Activated B cell treated with CpG ODN at 0.5 μM for 24 hours (primary cell): ENCODE data around the gene CLK4. TPM values are rescaled to one million over a fixed set of nuclear protein-coding genes. Genes with fewer than 3 reads are reported as not detected.

Source experiments
- ATAC-seq: fragments of 200-7000 bp; cut with Tn5 transposase; one replicate; pipeline ENCODE4 v1.10.0; 2021; ENCODE audit warnings: low read depth, mild to moderate bottlenecking, moderate library complexity
- CTCF ChIA-PET: fragments of 350-600 bp; sonication (Branson Sonifier 250); formaldehyde crosslinking; loops from one replicate; lab custom pipeline; 2021; ENCODE audit warnings: antibody characterized with exemption; lab: Charles Lee
- POLR2A ChIA-PET: fragments of 350-600 bp; sonication (Branson Sonifier 250); formaldehyde crosslinking; loops from one replicate; lab custom pipeline; 2021; ENCODE audit warnings: antibody characterized with exemption; lab: Charles Lee
- DNase-seq: peaks from one replicate; pipeline ENCODE4 v3.0.0; 2022
- H3K27ac Mint-ChIP-seq: one replicate; pipeline ENCODE4 v1.8.0; 2020; ENCODE audit warnings: mixed read lengths
- H3K27me3 Mint-ChIP-seq: one replicate; pipeline ENCODE4 v1.8.0; 2021; ENCODE audit warnings: mixed read lengths
- H3K36me3 Mint-ChIP-seq: one replicate; pipeline ENCODE4 v1.8.0; 2021; ENCODE audit warnings: low read depth, mixed read lengths
- H3K4me1 Mint-ChIP-seq: one replicate; pipeline ENCODE4 v1.8.0; 2021; ENCODE audit warnings: mixed read lengths
- H3K4me3 Mint-ChIP-seq: one replicate; pipeline ENCODE4 v1.8.0; 2020; ENCODE audit warnings: mild to moderate bottlenecking, mixed read lengths
- H3K9me3 Mint-ChIP-seq: one replicate; pipeline ENCODE4 v1.8.0; 2020; ENCODE audit warnings: mixed read lengths
- intact Hi-C: fragments of 100-400 bp; cut with micrococcal nuclease; formaldehyde crosslinking; loops from one replicate; pipeline ENCODE4 v1.15.1; 2024
- total RNA-seq: library from RNA; stranded (reverse); gene quantifications from 2 replicates; pipeline ENCODE4 v1.2.3, GENCODE V29; 2022
- TF ChIP-seq, protein P1 (sequence below): fragments of 200-600 bp; IDR thresholded peaks from one replicate; pipeline ENCODE4 v1.8.0; 2022; ENCODE audit warnings: antibody characterized with exemption, mild to moderate bottlenecking

The CLK4 gene
- total RNA-seq, 1 donor from 2014 or later = 65.3 TPM

DNA sequence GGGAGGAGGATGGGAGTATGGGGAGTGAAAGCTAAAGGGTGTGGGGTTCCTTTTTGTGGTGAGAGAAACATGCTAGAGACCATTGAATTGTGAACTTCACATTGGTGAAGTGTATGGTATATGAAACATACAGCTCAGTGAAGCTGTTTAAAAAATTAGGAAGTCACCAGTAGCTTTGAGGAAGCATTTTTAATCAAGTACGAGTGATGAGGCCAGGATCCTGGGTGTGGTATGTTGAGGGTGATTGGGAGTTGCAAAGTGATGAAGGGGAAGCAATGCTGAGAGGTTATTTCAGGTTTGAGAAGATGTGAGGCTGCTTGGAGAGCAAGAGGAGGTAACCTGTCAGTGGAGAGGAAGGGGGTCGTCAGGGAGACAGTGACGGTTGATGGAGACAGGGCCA lies 22.7 kb upstream of the CLK4 start:
- CTCF ChIA-PET = no interaction called here

DNA sequence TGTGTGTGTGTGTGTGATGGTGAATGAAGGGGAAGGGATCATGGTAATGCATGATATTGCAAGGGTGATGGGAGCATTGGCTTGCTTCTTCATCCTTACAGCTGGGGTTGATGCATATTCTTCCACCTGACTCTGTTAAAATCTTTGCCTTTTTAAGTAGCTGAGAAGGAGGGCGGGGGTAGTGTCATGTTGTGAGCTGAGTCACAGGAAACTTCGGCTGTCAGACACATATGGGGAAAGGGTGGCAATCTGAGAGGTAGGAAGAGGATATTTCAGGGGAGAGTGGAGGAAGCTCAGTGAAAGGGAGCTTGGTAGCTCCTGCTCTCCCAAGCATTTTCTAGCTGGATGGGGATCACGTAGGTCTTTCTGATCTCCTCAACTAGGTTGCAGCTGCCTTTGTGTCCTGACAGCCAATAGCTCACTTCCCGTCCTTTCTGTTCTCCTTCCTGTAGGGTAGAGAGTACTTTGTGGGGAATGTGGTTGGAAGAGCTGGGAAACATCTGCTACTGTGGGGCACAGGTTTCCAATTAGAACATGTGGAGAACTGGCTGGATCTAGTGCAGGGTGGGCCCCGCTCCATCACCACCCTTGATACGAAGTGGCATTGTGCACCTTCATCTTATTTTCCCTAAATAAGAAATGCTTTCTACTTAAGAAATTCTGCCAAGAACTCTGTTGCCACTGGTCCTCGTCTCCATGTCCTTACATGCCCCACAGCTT lies 18.1 kb upstream of the CLK4 start:
- Mint-ChIP-seq H3K4me3 (no peak overlapping the region), H3K27me3 (no peaks in the 10 kb centered on the region), H3K9me3 (peaks cover 3% of the 10 kb centered on the region), H3K27ac (no peak overlapping the region), H3K4me1 (no peaks in the 10 kb centered on the region), H3K36me3 (no peaks in the 10 kb centered on the region)
- TF ChIP-seq, protein P1, sequence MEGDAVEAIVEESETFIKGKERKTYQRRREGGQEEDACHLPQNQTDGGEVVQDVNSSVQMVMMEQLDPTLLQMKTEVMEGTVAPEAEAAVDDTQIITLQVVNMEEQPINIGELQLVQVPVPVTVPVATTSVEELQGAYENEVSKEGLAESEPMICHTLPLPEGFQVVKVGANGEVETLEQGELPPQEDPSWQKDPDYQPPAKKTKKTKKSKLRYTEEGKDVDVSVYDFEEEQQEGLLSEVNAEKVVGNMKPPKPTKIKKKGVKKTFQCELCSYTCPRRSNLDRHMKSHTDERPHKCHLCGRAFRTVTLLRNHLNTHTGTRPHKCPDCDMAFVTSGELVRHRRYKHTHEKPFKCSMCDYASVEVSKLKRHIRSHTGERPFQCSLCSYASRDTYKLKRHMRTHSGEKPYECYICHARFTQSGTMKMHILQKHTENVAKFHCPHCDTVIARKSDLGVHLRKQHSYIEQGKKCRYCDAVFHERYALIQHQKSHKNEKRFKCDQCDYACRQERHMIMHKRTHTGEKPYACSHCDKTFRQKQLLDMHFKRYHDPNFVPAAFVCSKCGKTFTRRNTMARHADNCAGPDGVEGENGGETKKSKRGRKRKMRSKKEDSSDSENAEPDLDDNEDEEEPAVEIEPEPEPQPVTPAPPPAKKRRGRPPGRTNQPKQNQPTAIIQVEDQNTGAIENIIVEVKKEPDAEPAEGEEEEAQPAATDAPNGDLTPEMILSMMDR = no peak
- intact Hi-C loops = no loop called here
- DNase-seq = no peak
- ChIA-PET POLR2A (no interaction called here), CTCF (no interaction called here)
- ATAC-seq = no peak

More for the DNA sequence above, 22.7 kb upstream of the CLK4 start:
- Mint-ChIP-seq H3K9me3 (peaks cover 3% of the 10 kb centered on the region), H3K4me1 (no peaks in the 10 kb centered on the region), H3K27ac (no peak overlapping the region), H3K36me3 (no peaks in the 10 kb centered on the region), H3K4me3 (no peak overlapping the region), H3K27me3 (peaks cover 2% of the 10 kb centered on the region)
- intact Hi-C loops = no loop called here
- ATAC-seq (no peak), DNase-seq (no peak)
- TF ChIP-seq, protein P1 = no peak
- POLR2A ChIA-PET = no interaction called here

DNA sequence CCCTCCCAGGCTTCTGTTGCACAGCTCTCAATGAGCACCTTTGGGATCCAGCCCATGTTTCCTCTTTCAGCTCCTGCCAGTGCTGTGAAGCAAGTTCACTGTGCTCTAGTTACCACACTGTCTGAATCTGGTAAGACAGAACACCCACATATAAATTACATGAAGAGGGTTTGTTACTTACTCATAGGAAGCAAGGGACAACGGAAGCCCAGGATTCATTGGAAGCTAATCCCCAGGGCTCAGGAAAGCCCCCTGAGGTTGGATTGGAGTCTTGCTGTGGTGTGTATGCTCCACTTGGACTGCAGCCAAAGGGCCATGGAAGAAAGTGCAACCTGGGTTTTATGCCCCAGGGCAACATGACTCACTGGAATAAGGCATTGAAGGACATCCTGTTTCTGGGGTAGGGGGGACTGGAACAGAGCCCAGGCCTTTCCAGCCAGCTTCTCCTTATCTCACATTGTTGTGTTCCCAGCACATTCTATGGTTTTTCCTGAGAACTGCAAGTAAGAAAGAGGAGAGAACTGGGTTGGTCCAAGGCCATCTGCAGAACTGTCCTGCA lies 15.6 kb upstream of the CLK4 start:
- H3K36me3 Mint-ChIP-seq = no peaks in the 10 kb centered on the region
- intact Hi-C loops = no loop called here
- ChIA-PET POLR2A (no interaction called here), CTCF (no interaction called here)
- no peak overlapping the region for H3K27ac Mint-ChIP-seq
- H3K4me1 Mint-ChIP-seq = peaks cover 6% of the 10 kb centered on the region
- H3K4me3 Mint-ChIP-seq = no peak overlapping the region
- TF ChIP-seq, protein P1 = no peak
- no peaks in the 10 kb centered on the region for H3K9me3 Mint-ChIP-seq
- ATAC-seq (no peak), DNase-seq (no peak)
- H3K27me3 Mint-ChIP-seq = no peaks in the 10 kb centered on the region

DNA sequence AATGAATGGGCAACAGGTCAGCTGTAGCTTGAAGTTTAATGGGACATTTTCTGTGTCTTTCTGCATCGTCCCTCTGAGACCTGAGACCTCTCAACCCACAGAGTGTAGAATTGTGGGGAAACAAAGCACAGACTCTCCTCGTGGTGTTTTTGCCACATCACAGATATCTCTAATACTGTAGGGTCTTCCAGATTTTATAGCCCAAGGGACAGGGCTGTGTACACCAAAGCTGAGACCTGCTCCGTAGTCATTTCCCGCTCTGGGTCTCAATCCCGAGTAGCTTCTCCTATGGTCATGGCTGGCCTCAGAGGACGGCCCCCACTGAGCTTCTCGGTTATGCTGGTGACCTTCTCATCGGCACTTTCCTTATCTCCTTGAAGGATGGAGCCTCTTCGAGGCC lies 14.9 kb upstream of the CLK4 start:
- no peaks in the 10 kb centered on the region for H3K9me3 Mint-ChIP-seq
- no peak overlapping the region for H3K4me3 Mint-ChIP-seq
- peaks cover 11% of the 10 kb centered on the region for H3K4me1 Mint-ChIP-seq
- H3K36me3 Mint-ChIP-seq = no peaks in the 10 kb centered on the region
- CTCF ChIA-PET = no interaction called here
- DNase-seq = no peak
- intact Hi-C loops = no loop called here
- ATAC-seq = no peak
- H3K27ac Mint-ChIP-seq = no peak overlapping the region
- TF ChIP-seq, protein P1 = no peak
- H3K27me3 Mint-ChIP-seq = no peaks in the 10 kb centered on the region
- POLR2A ChIA-PET = no interaction called here

DNA sequence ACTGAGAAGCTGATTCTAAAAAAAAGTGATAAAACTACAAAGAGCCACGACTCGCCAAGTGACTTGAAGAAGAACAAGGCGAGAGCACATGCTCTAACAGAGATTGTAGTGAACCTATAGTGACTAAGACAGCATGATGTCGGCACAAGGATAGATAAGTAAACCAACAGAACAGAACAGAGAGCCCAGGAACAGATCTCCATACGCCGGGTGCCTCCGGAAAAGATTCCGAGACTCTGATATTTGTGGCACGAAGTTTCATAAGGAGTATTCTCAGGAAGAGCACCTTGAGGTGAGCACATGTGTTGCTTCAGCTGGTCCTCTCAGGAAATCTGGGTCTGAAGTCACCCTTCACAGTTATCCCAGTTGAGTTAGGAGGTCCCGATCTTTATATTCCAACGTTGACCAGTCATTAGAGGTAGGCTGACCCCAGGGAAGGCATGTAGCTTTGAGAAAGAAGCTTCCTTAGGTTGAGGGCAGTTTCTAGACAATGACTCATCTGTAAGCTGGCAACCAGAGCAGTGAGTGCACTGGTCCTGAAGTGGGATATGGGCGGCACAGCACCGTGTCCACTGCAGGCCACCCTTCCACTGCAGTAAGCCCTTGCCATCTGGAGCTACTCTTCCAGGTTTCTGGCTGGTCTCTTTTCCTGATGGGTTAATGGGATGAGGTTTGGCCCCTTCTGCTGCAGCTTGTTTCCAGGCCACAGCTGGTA lies 13.6 kb upstream of the CLK4 start:
- no peak overlapping the region for H3K27ac Mint-ChIP-seq
- POLR2A ChIA-PET = interaction anchor here (0.8 kb wide), 1 partner anchor 15 kb away, joined by 4 read pairs; no protein-coding TSS in a partner anchor
- no peaks in the 10 kb centered on the region for H3K27me3 Mint-ChIP-seq
- DNase-seq (no peak), ATAC-seq (no peak)
- H3K4me1 Mint-ChIP-seq = peaks cover 11% of the 10 kb centered on the region
- CTCF ChIA-PET = no interaction called here
- TF ChIP-seq, protein P1 = no peak
- intact Hi-C loops = no loop called here
- H3K4me3 Mint-ChIP-seq = no peak overlapping the region
- no peaks in the 10 kb centered on the region for H3K9me3 Mint-ChIP-seq
- no peaks in the 10 kb centered on the region for H3K36me3 Mint-ChIP-seq
